ENCODE measurements around the gene TMX3.

TMX3 gene

GRCh38 chr18:68759308-68759707, 44.4 kb upstream of the TMX3 start:
- no peak overlapping the region for H3K27ac ChIP-seq (ENCODE audit: low read depth, low read length)
- no peaks in the 10 kb centered on the region for H3K4me1 ChIP-seq (ENCODE audit: control insufficient read depth, low read length)
- no peaks in the 10 kb centered on the region for H3K9me3 ChIP-seq (ENCODE audit: control insufficient read depth, insufficient read depth, low read length)
- H3K36me3 ChIP-seq (ENCODE audit: control insufficient read depth, low read length): no peaks in the 10 kb centered on the region
- no peaks in the 10 kb centered on the region for H3K9me2 ChIP-seq (replicated peaks; ENCODE audit: control insufficient read depth, low read length)
- TF ChIP-seq EZH2phosphoT487 (IDR thresholded peaks at IDR 0.05; ENCODE audit: borderline replicate concordance, low read length) (no peak), CTCF (IDR thresholded peaks at IDR 0.05; ENCODE audit: low read depth, low read length, poor library complexity, severe bottlenecking) (no peak)
- no peaks in the 10 kb centered on the region for H3K27me3 ChIP-seq (ENCODE audit: control insufficient read depth, low read length)
- H3F3A ChIP-seq (ENCODE audit: control insufficient read depth, insufficient read depth): no peaks in the 10 kb centered on the region
- H3K79me2 ChIP-seq (ENCODE audit: control insufficient read depth, low read length): no peaks in the 10 kb centered on the region
- H4K20me1 ChIP-seq (ENCODE audit: control insufficient read depth, insufficient read depth, low read depth, low read length): no peaks in the 10 kb centered on the region
- H3K4me2 ChIP-seq (ENCODE audit: low read length): no peak overlapping the region
- H3K4me3 ChIP-seq (ENCODE audit: low read length): no peak overlapping the region

GRCh38 chr18:68757126-68757525, 42.2 kb upstream of the TMX3 start:
- Histone ChIP-seq H3K4me3 (ENCODE audit: low read length) (no peak overlapping the region), H3K36me3 (ENCODE audit: control insufficient read depth, low read length) (no peaks in the 10 kb centered on the region), H3K27me3 (ENCODE audit: control insufficient read depth, low read length) (no peaks in the 10 kb centered on the region), H3K4me1 (ENCODE audit: control insufficient read depth, low read length) (no peaks in the 10 kb centered on the region), H3K9me2 (replicated peaks; ENCODE audit: control insufficient read depth, low read length) (no peaks in the 10 kb centered on the region), H3K4me2 (ENCODE audit: low read length) (no peak overlapping the region), H3K79me2 (ENCODE audit: control insufficient read depth, low read length) (no peaks in the 10 kb centered on the region), H3K27ac (ENCODE audit: low read depth, low read length) (no peak overlapping the region), H4K20me1 (ENCODE audit: control insufficient read depth, insufficient read depth, low read depth, low read length) (no peaks in the 10 kb centered on the region), H3F3A (ENCODE audit: control insufficient read depth, insufficient read depth) (no peaks in the 10 kb centered on the region), H3K9me3 (ENCODE audit: control insufficient read depth, insufficient read depth, low read length) (no peaks in the 10 kb centered on the region)
- TF ChIP-seq EZH2phosphoT487 (IDR thresholded peaks at IDR 0.05; ENCODE audit: borderline replicate concordance, low read length): no peak
- no peak for TF ChIP-seq CTCF (IDR thresholded peaks at IDR 0.05; ENCODE audit: low read depth, low read length, poor library complexity, severe bottlenecking)

- H3K4me1 ChIP-seq (ENCODE audit: control insufficient read depth, low read length): no peaks in the 10 kb centered on the region
- H3K9me2 ChIP-seq (replicated peaks; ENCODE audit: control insufficient read depth, low read length): no peaks in the 10 kb centered on the region
- H3K27me3 ChIP-seq (ENCODE audit: control insufficient read depth, low read length): no peaks in the 10 kb centered on the region
- H3K4me3 ChIP-seq (ENCODE audit: low read length): no peak overlapping the region
- H3K36me3 ChIP-seq (ENCODE audit: control insufficient read depth, low read length): no peaks in the 10 kb centered on the region
- H3F3A ChIP-seq (ENCODE audit: control insufficient read depth, insufficient read depth): no peaks in the 10 kb centered on the region
- H3K79me2 ChIP-seq (ENCODE audit: control insufficient read depth, low read length): no peaks in the 10 kb centered on the region
- H3K27ac ChIP-seq (ENCODE audit: low read depth, low read length): no peak overlapping the region
- no peak overlapping the region for H3K4me2 ChIP-seq (ENCODE audit: low read length)
- H3K9me3 ChIP-seq (ENCODE audit: control insufficient read depth, insufficient read depth, low read length): no peaks in the 10 kb centered on the region
- no peaks in the 10 kb centered on the region for H4K20me1 ChIP-seq (ENCODE audit: control insufficient read depth, insufficient read depth, low read depth, low read length)
- TF ChIP-seq EZH2phosphoT487 (IDR thresholded peaks at IDR 0.05; ENCODE audit: borderline replicate concordance, low read length) (no peak), CTCF (IDR thresholded peaks at IDR 0.05; ENCODE audit: low read depth, low read length, poor library complexity, severe bottlenecking) (no peak)
Observed at GRCh38 chr18:68742206-68742605, 27.3 kb upstream of the TMX3 start.

GRCh38 chr18:68740966-68741365, 26.1 kb upstream of the TMX3 start:
- no peaks in the 10 kb centered on the region for H3K36me3 ChIP-seq (ENCODE audit: control insufficient read depth, low read length)
- H3K27me3 ChIP-seq (ENCODE audit: control insufficient read depth, low read length): no peaks in the 10 kb centered on the region
- H3F3A ChIP-seq (ENCODE audit: control insufficient read depth, insufficient read depth): no peaks in the 10 kb centered on the region
- no peaks in the 10 kb centered on the region for H3K79me2 ChIP-seq (ENCODE audit: control insufficient read depth, low read length)
- H3K4me3 ChIP-seq (ENCODE audit: low read length): no peak overlapping the region
- H4K20me1 ChIP-seq (ENCODE audit: control insufficient read depth, insufficient read depth, low read depth, low read length): no peaks in the 10 kb centered on the region
- TF ChIP-seq EZH2phosphoT487 (IDR thresholded peaks at IDR 0.05; ENCODE audit: borderline replicate concordance, low read length): no peak
- TF ChIP-seq CTCF (IDR thresholded peaks at IDR 0.05; ENCODE audit: low read depth, low read length, poor library complexity, severe bottlenecking): no peak
- H3K4me1 ChIP-seq (ENCODE audit: control insufficient read depth, low read length): no peaks in the 10 kb centered on the region
- H3K9me3 ChIP-seq (ENCODE audit: control insufficient read depth, insufficient read depth, low read length): no peaks in the 10 kb centered on the region
- H3K9me2 ChIP-seq (replicated peaks; ENCODE audit: control insufficient read depth, low read length): no peaks in the 10 kb centered on the region
- no peak overlapping the region for H3K4me2 ChIP-seq (ENCODE audit: low read length)
- no peak overlapping the region for H3K27ac ChIP-seq (ENCODE audit: low read depth, low read length)
